ENCODE results near the gene PALLD.
A peak's percentile ranks its signal among the peaks of the same experiment; 100 is the strongest.
"Not testable (repeated sequence)": the region's sequence is repeated elsewhere in the genome, so short reads cannot be mapped to it uniquely, and the experiment has no call there.

The PALLD gene

DNA sequence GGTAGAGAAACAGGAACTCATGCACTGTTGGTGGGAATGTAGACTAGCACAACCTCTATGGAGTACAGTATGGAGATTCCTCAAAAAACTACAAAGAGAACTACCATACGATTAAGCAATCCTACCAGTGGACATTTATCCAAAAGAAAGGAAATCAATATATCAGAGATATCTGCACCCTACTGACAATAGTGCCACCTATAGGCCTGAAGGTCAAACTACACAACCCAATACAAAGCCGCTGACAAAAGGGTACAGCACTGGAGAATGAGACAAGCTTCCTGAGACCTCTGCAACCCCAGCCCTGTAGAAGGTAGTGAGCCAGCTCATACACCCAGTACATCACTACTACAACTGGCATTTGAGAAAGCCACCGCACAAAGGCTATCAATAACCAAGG is 446.1 kb downstream of the PALLD start:
- TF ChIP-seq, protein P1, sequence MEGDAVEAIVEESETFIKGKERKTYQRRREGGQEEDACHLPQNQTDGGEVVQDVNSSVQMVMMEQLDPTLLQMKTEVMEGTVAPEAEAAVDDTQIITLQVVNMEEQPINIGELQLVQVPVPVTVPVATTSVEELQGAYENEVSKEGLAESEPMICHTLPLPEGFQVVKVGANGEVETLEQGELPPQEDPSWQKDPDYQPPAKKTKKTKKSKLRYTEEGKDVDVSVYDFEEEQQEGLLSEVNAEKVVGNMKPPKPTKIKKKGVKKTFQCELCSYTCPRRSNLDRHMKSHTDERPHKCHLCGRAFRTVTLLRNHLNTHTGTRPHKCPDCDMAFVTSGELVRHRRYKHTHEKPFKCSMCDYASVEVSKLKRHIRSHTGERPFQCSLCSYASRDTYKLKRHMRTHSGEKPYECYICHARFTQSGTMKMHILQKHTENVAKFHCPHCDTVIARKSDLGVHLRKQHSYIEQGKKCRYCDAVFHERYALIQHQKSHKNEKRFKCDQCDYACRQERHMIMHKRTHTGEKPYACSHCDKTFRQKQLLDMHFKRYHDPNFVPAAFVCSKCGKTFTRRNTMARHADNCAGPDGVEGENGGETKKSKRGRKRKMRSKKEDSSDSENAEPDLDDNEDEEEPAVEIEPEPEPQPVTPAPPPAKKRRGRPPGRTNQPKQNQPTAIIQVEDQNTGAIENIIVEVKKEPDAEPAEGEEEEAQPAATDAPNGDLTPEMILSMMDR (conservative IDR thresholded peaks at IDR 0.05): peak; percentile 31; the same call in 1 of the 2 replicates
- H3K27ac ChIP-seq: no peak overlapping the region

- TF ChIP-seq, protein P1 (conservative IDR thresholded peaks at IDR 0.05): no peak
- no peak overlapping the region; the same call in 1 of the 2 replicates for H3K27ac ChIP-seq
Observed at GRCh38 chr4:168945291-168945690, 448.4 kb downstream of the PALLD start.

- not testable (repeated sequence) for H3K27ac ChIP-seq
Observed at GRCh38 chr4:168952821-168953246, 456.0 kb downstream of the PALLD start.

DNA sequence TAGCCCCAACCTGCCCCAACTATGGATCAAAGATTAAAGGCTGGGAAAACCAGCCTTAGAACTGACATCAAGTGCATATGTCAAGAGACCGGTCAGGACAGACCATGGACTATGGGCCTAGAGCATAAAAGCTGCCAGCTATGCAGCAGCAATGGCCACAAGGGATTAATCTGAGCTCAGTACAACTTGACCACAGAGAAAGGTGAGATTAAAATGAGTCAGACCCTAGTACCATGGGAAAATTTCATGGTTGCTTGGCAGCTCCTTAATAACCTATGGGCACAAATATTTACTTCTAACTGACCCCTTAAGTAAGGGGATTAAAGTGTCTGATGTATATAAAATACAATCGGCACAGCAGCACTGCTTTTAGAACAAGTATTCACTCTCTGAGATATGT is 458.8 kb downstream of the PALLD start:
- no peak overlapping the region for H3K27ac ChIP-seq
- TF ChIP-seq, protein P1 (conservative IDR thresholded peaks at IDR 0.05): no peak

DNA sequence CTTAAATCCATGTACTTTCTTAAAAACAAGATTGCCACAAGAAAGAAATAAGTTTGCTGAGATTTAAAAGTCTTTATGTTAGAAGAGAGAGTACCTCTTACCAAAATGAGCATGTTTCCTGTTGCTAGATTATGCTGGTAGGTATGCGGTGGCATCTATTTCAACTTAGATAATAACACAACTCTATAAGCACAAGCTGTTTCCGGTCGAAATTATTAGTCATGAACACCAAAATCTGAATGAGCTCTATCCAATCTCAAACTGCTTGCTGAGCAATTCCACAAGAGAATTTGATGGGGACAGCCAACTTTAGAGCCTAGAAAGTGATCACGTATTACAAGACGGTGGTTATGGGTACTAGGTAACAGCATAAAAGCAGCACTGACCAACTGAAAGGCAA is 463.9 kb downstream of the PALLD start:
- H3K27ac ChIP-seq: no peak overlapping the region
- TF ChIP-seq, protein P1 (conservative IDR thresholded peaks at IDR 0.05): no peak

DNA sequence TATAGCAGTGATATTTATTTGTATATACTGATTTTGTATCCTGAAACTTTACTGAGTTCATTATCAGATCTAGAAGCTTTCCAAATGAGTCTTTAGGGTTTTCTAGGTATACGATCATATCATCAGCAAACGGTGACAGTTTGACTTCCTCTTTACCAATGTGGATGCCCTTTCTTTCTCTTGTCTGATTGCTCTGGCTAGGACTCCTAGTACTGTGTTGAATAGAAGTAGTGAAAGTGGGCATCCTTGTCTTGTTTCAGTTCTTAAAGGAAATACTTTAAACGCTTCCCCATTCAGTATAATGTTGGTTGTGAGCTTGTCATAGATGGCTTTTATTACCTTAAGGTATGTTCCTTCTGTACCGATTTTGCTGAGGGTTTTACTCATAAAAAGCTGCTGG is 475.7 kb downstream of the PALLD start:
- TF ChIP-seq, protein P1 (conservative IDR thresholded peaks at IDR 0.05): no peak
- H3K27ac ChIP-seq: no peak overlapping the region
